Right cardiac atrium (tissue), 5 donors: ENCODE data around the gene HSPA5. TPM values are rescaled to one million over a fixed set of nuclear protein-coding genes. Genes with fewer than 3 reads are reported as not detected.
"Not testable (repeated sequence)": the region's sequence is repeated elsewhere in the genome, so short reads cannot be mapped to it uniquely, and the experiment has no call there.

Experiments used
- ATAC-seq, 2 donors: fragments of 200-7000 bp; cut with Tn5 transposase; one replicate each; pipeline versions ENCODE4 v1.8.0 to v1.9.1; 2020; ENCODE audit warnings: moderate library complexity in 2 of 2, mild to moderate bottlenecking in 1 of 2
- DNase-seq, 3 donors: peaks; one replicate each; pipeline ENCODE4 v3.0.0-alpha.2; 2020
- H3K27ac ChIP-seq: one replicate; pipeline ENCODE4 v1.5.1; 2013; ENCODE audit warnings: mild to moderate bottlenecking, low read length, control low read depth, moderate library complexity
- H3K27me3 ChIP-seq: one replicate; pipeline ENCODE4 v1.6.1; 2013; ENCODE audit not compliant: control insufficient read depth, insufficient read depth
- H3K4me1 ChIP-seq: one replicate; pipeline ENCODE4 v1.6.1; 2013; ENCODE audit warnings: low read length; ENCODE audit not compliant: control insufficient read depth, insufficient read depth
- H3K4me3 ChIP-seq: one replicate; pipeline ENCODE4 v1.5.1; 2013; ENCODE audit warnings: low read length, control low read depth
- H3K9me3 ChIP-seq: one replicate; pipeline ENCODE4 v1.6.1; 2013; ENCODE audit warnings: low read length; ENCODE audit not compliant: control insufficient read depth
- WGBS: extraction: QIAGEN DNeasy Blood & Tissue Kit; methylation state at CpG from one replicate; pipeline ENCODE4 v1.1.7; 2013; 5-methylcytosine and 5-hydroxymethylcytosine counted together
- intact Hi-C, 4 donors: fragments of 100-400 bp; cut with DNase I; formaldehyde crosslinking; loops; one replicate each; pipeline versions ENCODE4 v1.11.0 to v1.14.0; 2022 to 2023
- polyA plus RNA-seq: library from polyadenylated mRNA; stranded (reverse); fragments of 200-250 nt; gene quantifications from one replicate; pipeline ENCODE4 v1.2.3, GENCODE V29; 2013
- total RNA-seq, 4 donors: library from RNA; stranded (reverse); fragmentation: NEBNext Ultra II Directional; extraction: Animal tissue kit (Norgen Biotek cat#: 25700); gene quantifications; one replicate each; pipeline ENCODE4 v1.2.1, GENCODE V29; 2021
- donor health status: healthy with polysubstance abuse.
- donor health status: DM: no; HTN: yes; CAD: no.
- donor health status: DM: no; HTN: no; CAD: no.
- donor health status: DM: no; HTN: yes; CAD: no; lungs with severe emphysema.
- donor health status: DM: yes; HTN: yes; CAD: no.

Gene HSPA5
- total and polyA plus RNA-seq, 5 donors: 176 to 384 (median 272) TPM

DNA sequence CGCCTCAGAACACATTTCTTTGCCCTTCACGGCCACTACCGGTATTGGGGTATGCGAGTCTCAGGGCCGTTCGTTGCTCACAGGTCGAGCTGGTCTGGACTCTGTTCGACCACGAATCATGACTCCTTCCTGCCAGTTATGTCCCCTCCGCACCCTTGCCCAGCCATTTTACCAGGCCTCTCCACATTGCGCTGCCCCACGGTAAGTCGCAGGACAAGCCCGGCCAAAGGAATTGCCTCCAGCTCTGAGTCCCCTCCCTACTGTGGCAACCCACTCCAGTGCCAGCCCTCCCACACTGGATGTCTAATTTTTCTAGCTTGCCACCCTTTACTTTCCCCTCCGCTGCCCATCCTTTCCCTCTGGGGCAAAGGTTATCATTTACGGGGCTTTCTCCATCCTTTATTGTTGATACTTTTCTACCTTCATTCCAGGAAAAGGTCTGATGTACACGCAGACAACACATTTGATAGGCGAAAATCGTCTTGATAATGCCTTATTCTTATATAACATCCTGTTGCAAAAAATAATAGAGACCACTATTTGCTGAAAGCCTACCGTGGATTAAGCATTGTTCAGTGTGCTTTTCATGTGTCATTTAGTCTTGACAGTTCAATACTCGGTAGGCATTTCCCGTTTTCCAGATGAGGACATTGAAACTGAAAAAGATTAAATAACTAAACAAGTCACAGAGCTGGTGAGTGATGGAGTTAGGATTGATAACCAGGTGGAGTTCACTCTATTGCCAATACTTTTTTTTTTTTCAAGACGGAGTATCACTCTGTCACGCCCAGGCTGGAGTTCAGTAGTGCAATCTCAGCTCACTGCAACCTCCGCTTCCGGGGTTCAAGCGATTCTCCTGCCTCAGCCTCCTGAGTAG, 958 bp upstream of the HSPA5 start:
- Histone ChIP-seq H3K4me1 (no peaks in the 10 kb centered on the region), H3K27ac (peak overlapping the region; percentile 100), H3K9me3 (no peaks in the 10 kb centered on the region), H3K27me3 (no peaks in the 10 kb centered on the region), H3K4me3 (peak overlapping the region; percentile 80)
- WGBS: 22% methylated on average over 27 of the region's 27 CpGs
- intact Hi-C loops: no loop called here
- ATAC-seq (peak; percentile 2 to 38), DNase-seq (peak; percentile 42 to 66 (median 62))

DNA sequence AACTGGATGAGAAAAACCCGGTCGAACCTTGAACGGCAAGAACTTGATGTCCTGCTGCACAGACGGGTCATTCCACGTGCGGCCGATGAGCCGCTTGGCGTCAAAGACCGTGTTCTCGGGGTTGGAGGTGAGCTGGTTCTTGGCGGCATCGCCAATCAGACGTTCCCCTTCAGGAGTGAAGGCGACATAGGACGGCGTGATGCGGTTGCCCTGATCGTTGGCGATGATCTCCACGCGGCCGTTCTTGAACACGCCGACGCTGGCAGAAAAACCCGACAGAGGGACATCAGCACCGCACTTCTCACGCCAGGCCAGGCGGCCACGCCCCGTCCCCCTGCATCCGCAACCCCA, 519 bp downstream of the HSPA5 start:
- Histone ChIP-seq H3K9me3 (no peaks in the 10 kb centered on the region), H3K27me3 (no peaks in the 10 kb centered on the region), H3K4me1 (no peaks in the 10 kb centered on the region), H3K4me3 (peak overlapping the region; percentile 59), H3K27ac (peak overlapping the region; percentile 93)
- ATAC-seq (peak; percentile 9 to 12), DNase-seq (peak in 1 of 3 donors; percentile 57)
- intact Hi-C loops: no loop called here
- WGBS: under 1% methylated on average over 33 of the region's 33 CpGs

DNA sequence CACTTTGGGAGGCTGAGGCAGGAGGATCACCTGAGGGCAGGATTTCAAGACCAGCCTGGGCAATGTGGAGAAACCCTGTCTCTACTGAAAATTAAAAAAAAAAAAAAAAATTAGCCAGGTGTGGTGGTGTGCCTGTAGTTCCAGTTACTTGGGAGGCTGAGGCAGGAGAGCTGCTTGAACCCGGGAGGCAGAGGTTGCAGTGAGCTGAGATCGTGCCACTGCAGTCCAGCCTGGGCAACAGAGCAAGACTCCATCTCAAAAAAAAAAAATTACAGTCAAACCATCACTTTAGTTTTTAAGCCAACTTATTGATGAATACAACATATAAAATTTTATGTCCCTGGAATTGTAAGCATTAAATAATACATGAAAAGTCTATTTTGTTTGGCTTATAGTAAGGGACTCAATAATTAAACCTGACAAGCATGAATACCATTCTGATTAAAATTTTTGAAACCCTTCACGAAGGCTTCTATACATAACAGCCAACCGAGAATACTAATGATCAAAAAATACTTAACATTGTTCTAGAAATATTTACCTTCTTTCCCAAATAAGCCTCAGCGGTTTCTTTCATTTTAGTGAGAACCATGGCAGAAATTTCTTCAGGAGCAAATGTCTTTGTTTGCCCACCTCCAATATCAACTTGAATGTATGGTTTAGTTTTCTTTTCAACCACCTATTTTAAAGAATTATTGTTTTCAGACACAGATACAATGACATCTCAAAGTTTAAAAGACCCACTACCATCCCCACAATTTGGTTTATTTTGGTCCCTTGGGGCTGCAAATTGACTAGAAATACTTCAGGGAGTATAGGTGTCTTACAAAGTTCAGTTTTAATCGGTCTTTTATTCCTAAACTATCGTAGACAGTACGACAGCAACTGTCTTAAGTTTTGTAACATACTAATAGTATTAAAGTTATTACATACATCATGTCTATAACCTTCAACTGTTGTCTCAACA, 1.2 kb downstream of the HSPA5 start:
- no peak overlapping the region for H3K27ac ChIP-seq
- H3K4me1 ChIP-seq: no peaks in the 10 kb centered on the region
- DNase-seq (no peak), ATAC-seq (no peak)
- intact Hi-C loops: no loop called here
- H3K4me3 ChIP-seq: peak overlapping the region; percentile 59
- no peaks in the 10 kb centered on the region for H3K9me3 ChIP-seq
- 7% methylated on average over 8 of the region's 8 CpGs for WGBS
- H3K27me3 ChIP-seq: no peaks in the 10 kb centered on the region

DNA sequence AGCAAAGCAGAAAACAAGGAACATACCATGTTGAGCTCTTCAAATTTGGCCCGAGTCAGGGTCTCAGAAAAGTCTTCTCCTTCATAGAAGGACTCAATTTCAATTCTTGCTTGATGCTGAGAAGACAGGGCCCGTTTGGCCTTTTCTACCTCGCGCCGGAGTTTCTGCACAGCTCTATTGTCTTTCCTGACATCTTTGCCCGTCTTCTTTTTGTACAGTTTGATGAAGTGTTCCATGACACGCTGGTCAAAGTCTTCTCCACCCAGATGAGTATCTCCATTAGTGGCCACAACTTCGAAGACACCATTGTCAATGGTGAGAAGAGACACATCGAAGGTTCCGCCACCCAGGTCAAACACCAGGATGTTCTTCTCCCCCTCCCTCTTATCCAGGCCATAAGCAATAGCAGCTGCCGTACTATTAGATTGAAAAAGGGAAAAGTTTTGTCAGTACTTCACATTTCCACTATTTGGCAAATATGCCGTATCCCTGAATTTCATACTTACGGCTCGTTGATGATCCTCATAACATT, 2.2 kb downstream of the HSPA5 start:
- ATAC-seq: no peak
- 60% methylated on average over 14 of the region's 14 CpGs for WGBS
- Histone ChIP-seq H3K9me3 (no peaks in the 10 kb centered on the region), H3K4me1 (no peaks in the 10 kb centered on the region), H3K4me3 (peak overlapping the region; percentile 59), H3K27ac (no peak overlapping the region), H3K27me3 (no peaks in the 10 kb centered on the region)
- DNase-seq: no peak
- intact Hi-C loops: no loop called here

DNA sequence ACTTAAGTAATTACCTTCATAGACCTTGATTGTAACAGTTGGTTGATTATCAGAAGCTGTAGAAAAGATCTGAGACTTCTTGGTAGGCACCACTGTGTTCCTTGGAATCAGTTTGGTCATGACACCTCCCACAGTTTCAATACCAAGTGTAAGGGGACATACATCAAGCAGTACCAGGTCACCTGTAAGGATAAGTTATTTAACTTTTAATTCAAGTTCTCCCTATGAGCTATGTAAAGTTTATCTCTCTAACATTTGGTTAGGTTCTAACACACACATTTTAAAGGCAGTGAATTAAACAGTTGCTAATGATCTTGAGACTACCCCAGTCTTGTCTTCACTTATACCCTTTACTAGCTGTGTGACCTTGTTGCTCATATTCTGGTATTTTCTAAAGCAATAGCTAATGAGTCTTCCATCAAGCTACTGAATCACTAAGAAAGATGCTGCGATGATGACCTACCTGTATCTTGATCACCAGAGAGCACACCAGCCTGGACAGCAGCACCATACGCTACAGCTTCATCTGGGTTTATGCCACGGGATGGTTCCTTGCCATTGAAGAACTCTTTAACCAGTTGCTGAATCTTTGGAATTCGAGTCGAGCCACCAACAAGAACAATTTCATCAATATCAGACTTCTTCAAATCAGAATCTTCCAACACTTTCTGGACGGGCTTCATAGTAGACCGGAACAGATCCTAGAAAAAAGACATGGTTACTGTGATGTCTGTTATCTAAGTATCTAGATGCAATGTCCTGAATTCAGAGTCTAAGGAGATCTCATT, 2.8 kb downstream of the HSPA5 start:
- Histone ChIP-seq H3K9me3 (no peaks in the 10 kb centered on the region), H3K4me3 (peak overlapping the region; percentile 59), H3K27me3 (no peaks in the 10 kb centered on the region), H3K4me1 (no peaks in the 10 kb centered on the region), H3K27ac (no peak overlapping the region)
- WGBS: 64% methylated on average over 7 of the region's 7 CpGs
- ATAC-seq (no peak), DNase-seq (no peak)
- intact Hi-C loops: no loop called here

DNA sequence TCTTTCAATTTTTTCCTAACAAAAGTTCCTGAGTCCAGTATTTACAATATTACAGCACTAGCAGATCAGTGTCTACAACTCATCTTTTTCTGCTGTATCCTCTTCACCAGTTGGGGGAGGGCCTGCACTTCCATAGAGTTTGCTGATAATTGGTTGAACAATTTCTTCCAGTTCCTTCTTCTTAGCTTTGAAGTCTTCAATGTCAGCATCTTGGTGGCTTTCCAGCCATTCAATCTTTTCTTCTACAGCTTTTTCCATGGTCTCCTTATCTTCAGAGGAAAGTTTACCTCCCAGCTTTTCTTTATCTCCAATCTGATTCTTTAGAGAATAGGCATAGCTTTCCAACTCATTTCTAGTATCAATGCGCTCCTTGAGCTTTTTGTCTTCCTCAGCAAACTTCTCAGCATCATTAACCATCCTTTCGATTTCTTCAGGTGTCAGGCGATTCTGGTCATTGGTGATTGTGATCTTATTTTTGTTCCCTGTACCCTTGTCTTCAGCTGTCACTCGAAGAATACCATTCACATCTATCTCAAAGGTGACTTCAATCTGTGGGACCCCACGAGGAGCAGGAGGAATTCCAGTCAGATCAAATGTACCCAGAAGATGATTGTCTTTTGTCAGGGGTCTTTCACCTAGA, 4.5 kb downstream of the HSPA5 start:
- H3K27me3 ChIP-seq, H3K27ac ChIP-seq, ATAC-seq, H3K4me1 ChIP-seq, DNase-seq, H3K9me3 ChIP-seq, intact Hi-C loops: not testable (repeated sequence)
- H3K4me3 ChIP-seq: peak overlapping the region; percentile 37
- WGBS: 56% methylated on average over 5 of the region's 5 CpGs

DNA sequence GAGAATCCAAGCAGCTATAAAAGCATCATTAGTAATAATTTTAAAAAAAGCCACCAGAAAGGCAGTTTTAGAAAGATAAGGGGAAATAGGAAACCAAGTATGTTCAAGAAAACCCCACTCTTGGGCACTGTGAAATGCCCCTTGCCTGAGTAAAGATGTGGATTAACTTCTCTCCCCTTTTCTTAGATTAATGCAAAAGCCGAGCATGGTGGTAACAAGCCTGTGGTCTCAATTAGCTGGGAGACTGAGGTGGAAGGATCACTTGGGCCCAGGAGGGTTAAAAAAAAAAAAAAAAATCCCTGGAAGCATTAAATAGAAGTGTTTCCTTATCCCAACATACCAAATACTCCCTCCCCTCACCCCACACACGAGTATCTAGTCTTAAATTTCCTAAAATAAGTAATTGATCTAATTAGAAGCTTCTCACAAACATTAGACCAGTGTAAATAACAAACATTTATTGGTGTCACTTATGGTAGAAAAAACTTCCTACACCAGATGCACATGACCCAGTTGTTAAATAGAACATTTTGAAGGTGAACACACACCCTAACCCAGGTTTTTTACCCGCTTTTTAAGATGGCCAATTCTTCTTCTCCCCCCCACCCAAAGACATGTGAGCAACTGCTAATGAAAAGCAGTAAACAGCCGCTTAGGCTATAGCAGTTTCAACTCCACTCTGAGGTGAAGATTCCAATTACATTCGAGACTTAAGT, 5.2 kb downstream of the HSPA5 start:
- H3K4me1 ChIP-seq: no peaks in the 10 kb centered on the region
- ATAC-seq (no peak), DNase-seq (no peak)
- H3K27ac ChIP-seq: no peak overlapping the region
- H3K4me3 ChIP-seq: peak overlapping the region; percentile 37
- H3K9me3 ChIP-seq: no peaks in the 10 kb centered on the region
- intact Hi-C loops: no loop called here
- no peaks in the 10 kb centered on the region for H3K27me3 ChIP-seq
- WGBS: 38% methylated on average over 5 of the region's 5 CpGs

DNA sequence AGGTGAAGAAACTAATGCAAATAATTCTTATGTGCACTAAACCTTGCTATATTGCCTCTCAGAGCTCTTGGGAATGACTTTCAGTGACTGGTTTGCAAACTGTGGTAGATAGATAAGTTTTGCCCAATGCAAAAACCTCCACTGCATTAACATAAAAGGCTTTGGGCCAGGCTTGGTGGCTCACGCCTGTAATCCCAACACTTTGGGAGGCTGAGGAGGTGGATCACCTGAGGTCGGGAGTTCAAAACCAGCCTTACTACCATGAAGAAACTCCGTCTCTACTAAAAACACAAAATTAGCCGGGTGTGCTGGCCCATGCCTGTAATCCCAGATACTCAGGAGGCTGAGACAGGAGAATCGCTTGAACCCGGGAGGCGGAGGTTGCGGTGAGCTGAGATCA, 7.0 kb downstream of the HSPA5 start:
- DNase-seq, H3K27ac ChIP-seq, intact Hi-C loops, H3K9me3 ChIP-seq, H3K27me3 ChIP-seq, H3K4me1 ChIP-seq, ATAC-seq, H3K4me3 ChIP-seq: not testable (repeated sequence)
- 91% methylated on average over 8 of the region's 8 CpGs for WGBS

DNA sequence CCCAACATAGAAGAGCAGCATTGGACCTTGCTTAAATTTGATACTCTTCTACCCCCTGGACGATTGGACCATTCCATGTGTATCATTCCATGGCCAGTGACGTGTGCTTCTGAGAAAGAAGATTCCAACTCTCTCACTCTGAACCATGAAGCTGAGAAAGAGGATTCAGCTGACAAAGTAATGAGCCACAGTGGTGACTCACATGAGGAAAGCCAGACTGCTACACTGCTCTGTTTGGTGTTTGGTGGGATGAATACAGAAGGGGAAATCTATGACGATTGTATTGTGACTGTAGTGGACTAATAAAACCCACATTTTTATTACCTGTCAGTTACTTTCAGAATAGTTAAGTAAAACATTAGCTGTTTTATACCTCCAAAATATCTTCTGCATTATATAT, 7.5 kb downstream of the HSPA5 start:
- peak in 1 of 2 donors; percentile 41 for ATAC-seq
- no peaks in the 10 kb centered on the region for H3K27me3 ChIP-seq
- DNase-seq: no peak
- no peaks in the 10 kb centered on the region for H3K9me3 ChIP-seq
- H3K4me1 ChIP-seq: no peaks in the 10 kb centered on the region
- WGBS: 60% methylated on average over 3 of the region's 3 CpGs
- H3K4me3 ChIP-seq: no peak overlapping the region
- intact Hi-C loops: no loop called here
- H3K27ac ChIP-seq: no peak overlapping the region

DNA sequence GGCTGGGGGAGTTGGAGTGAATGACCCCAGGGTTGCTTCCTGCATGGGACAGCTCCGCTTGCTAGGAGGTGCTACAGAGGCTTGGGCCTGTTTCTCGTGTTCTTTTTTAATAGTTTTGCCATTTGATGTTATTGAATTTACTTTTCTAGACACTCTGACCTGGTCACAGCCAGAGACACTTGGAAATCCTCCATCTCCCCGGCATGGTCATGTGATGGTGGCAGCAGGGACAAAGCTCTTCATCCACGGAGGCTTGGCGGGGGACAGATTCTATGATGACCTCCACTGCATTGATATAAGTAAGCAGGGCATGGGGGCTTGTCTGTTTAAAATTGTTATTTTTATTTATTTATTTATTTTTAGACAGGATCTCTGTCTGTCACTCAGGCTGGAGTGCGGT, 13.4 kb downstream of the HSPA5 start:
- no peak for DNase-seq
- ATAC-seq: no peak
- 88% methylated on average over 6 of the region's 6 CpGs for WGBS

More for the DNA sequence above, 13.4 kb downstream of the HSPA5 start:
- Histone ChIP-seq H3K4me1 (no peaks in the 10 kb centered on the region), H3K27ac (no peak overlapping the region), H3K4me3 (no peak overlapping the region), H3K27me3 (no peaks in the 10 kb centered on the region), H3K9me3 (no peaks in the 10 kb centered on the region)
- intact Hi-C loops: no loop called here
